GM21381 (cell line): ENCODE data around the gene SPATC1L.

Experiments used
- ATAC-seq: cut with Tn5 transposase; IDR thresholded peaks from one replicate; pipeline ENCODE4 v1.9.1; 2021; ENCODE audit warnings: mild to moderate bottlenecking, moderate library complexity; ENCODE audit not compliant: unreplicated experiment

Gene SPATC1L

DNA sequence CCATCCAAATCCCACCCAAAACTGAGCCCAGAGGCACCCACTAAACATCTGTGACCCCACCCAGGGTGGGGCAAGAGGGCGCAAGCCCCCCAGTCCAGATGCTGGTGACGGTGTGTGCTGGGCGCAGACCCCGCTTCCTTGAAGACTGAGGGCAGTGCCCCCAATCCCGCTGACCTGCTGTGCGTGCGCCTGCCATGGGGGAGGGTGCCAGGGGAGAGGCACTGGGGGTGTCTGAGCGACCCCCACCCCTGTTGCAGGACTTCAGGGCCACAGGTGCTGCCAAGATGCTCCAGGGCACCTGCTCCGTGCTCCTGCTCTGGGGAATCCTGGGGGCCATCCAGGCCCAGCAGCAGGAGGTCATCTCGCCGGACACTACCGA is 73.1 kb downstream of the SPATC1L start:
- no peak for ATAC-seq
